H1 (cell line): Measurements from ENCODE around the gene MS4A3. TPM values are rescaled to one million over a fixed set of nuclear protein-coding genes. Genes with fewer than 3 reads are reported as not detected.

ENCODE experiments used
- EGR1 ChIP-seq: IDR thresholded peaks from 2 replicates; pipeline ENCODE4 v1.6.1; 2011; ENCODE audit warnings: low read depth, low read length, borderline replicate concordance
- KDM5A ChIP-seq: fragments of 200-600 bp; IDR thresholded peaks from 2 replicates; pipeline ENCODE4 v1.7.1; 2012; ENCODE audit warnings: mild to moderate bottlenecking, low read length, inconsistent platforms, mixed read lengths
- NANOG ChIP-seq: IDR thresholded peaks from 2 replicates; pipeline ENCODE4 v1.6.1; 2011; ENCODE audit warnings: low read length, low read depth, mild to moderate bottlenecking, inconsistent platforms; ENCODE audit not compliant: insufficient read depth, poor library complexity, severe bottlenecking
- RNF2 ChIP-seq: fragments of 200-900, 300-1000 bp; sonication (generic); IDR thresholded peaks from 2 replicates; pipeline ENCODE4 v1.7.1; 2016; ENCODE audit warnings: borderline replicate concordance, low read depth, mild to moderate bottlenecking, antibody characterized with exemption, low read length; ENCODE audit not compliant: poor library complexity, severe bottlenecking; ENCODE audit errors: missing control alignments
- SIRT6 ChIP-seq: IDR thresholded peaks from one replicate; pipeline ENCODE4 v1.7.1; 2012; ENCODE audit warnings: low read length, inconsistent platforms
- TAF1 ChIP-seq: IDR thresholded peaks from 2 replicates; pipeline ENCODE4 v1.6.1; 2011; ENCODE audit warnings: mild to moderate bottlenecking, low read depth, low read length
- polyA plus RNA-seq, 7 experiments: library from polyadenylated mRNA; depleted of rRNA in 3 of 7; stranded (reverse) in 5 of 7; unstranded in 2 of 7; fragments of >200 nt in 5 of 7; fragments of 200-250 nt in 2 of 7; gene quantifications; 1 replicate in 5 of 7; 2 replicates in 1 of 7; 4 replicates in 1 of 7; pipeline versions ENCODE4 v1.2.1 to v1.2.3, GENCODE V29; 2011 to 2013; ENCODE audit warnings: missing spikeins in 2 of 7, mixed read lengths in 2 of 7
- total RNA-seq: library from RNA; stranded (reverse); fragmentation: NEBNext Ultra II Directional; extraction: Animal tissue kit (Norgen Biotek cat#: 25700); gene quantifications from 2 replicates; pipeline ENCODE4 v1.2.1, GENCODE V29; 2021
- TF ChIP-seq, protein P1 (sequence below): fragments of 300-600 bp; sonication (generic); IDR thresholded peaks from 2 replicates; pipeline ENCODE4 v1.7.1; 2012; ENCODE audit warnings: low read length, moderate library complexity, mild to moderate bottlenecking, inconsistent platforms; ENCODE audit not compliant: insufficient replicate concordance
- TF ChIP-seq, protein P2 (sequence below): IDR thresholded peaks from 2 replicates; pipeline ENCODE4 v1.6.1; 2012; ENCODE audit warnings: inconsistent platforms

The MS4A3 gene
- total and polyA plus RNA-seq, 2 of the 8 experiments (the other 6 are each of a cell fraction or from before 2014, with no cell fraction given): not detected

GRCh38 chr11:60040109-60040508 is 16.4 kb upstream of the MS4A3 start, which contains the start of gene OOSP2 (continued):
- TF ChIP-seq, protein P1, sequence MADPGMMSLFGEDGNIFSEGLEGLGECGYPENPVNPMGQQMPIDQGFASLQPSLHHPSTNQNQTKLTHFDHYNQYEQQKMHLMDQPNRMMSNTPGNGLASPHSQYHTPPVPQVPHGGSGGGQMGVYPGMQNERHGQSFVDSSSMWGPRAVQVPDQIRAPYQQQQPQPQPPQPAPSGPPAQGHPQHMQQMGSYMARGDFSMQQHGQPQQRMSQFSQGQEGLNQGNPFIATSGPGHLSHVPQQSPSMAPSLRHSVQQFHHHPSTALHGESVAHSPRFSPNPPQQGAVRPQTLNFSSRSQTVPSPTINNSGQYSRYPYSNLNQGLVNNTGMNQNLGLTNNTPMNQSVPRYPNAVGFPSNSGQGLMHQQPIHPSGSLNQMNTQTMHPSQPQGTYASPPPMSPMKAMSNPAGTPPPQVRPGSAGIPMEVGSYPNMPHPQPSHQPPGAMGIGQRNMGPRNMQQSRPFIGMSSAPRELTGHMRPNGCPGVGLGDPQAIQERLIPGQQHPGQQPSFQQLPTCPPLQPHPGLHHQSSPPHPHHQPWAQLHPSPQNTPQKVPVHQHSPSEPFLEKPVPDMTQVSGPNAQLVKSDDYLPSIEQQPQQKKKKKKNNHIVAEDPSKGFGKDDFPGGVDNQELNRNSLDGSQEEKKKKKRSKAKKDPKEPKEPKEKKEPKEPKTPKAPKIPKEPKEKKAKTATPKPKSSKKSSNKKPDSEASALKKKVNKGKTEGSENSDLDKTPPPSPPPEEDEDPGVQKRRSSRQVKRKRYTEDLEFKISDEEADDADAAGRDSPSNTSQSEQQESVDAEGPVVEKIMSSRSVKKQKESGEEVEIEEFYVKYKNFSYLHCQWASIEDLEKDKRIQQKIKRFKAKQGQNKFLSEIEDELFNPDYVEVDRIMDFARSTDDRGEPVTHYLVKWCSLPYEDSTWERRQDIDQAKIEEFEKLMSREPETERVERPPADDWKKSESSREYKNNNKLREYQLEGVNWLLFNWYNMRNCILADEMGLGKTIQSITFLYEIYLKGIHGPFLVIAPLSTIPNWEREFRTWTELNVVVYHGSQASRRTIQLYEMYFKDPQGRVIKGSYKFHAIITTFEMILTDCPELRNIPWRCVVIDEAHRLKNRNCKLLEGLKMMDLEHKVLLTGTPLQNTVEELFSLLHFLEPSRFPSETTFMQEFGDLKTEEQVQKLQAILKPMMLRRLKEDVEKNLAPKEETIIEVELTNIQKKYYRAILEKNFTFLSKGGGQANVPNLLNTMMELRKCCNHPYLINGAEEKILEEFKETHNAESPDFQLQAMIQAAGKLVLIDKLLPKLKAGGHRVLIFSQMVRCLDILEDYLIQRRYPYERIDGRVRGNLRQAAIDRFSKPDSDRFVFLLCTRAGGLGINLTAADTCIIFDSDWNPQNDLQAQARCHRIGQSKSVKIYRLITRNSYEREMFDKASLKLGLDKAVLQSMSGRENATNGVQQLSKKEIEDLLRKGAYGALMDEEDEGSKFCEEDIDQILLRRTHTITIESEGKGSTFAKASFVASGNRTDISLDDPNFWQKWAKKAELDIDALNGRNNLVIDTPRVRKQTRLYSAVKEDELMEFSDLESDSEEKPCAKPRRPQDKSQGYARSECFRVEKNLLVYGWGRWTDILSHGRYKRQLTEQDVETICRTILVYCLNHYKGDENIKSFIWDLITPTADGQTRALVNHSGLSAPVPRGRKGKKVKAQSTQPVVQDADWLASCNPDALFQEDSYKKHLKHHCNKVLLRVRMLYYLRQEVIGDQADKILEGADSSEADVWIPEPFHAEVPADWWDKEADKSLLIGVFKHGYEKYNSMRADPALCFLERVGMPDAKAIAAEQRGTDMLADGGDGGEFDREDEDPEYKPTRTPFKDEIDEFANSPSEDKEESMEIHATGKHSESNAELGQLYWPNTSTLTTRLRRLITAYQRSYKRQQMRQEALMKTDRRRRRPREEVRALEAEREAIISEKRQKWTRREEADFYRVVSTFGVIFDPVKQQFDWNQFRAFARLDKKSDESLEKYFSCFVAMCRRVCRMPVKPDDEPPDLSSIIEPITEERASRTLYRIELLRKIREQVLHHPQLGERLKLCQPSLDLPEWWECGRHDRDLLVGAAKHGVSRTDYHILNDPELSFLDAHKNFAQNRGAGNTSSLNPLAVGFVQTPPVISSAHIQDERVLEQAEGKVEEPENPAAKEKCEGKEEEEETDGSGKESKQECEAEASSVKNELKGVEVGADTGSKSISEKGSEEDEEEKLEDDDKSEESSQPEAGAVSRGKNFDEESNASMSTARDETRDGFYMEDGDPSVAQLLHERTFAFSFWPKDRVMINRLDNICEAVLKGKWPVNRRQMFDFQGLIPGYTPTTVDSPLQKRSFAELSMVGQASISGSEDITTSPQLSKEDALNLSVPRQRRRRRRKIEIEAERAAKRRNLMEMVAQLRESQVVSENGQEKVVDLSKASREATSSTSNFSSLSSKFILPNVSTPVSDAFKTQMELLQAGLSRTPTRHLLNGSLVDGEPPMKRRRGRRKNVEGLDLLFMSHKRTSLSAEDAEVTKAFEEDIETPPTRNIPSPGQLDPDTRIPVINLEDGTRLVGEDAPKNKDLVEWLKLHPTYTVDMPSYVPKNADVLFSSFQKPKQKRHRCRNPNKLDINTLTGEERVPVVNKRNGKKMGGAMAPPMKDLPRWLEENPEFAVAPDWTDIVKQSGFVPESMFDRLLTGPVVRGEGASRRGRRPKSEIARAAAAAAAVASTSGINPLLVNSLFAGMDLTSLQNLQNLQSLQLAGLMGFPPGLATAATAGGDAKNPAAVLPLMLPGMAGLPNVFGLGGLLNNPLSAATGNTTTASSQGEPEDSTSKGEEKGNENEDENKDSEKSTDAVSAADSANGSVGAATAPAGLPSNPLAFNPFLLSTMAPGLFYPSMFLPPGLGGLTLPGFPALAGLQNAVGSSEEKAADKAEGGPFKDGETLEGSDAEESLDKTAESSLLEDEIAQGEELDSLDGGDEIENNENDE: no peak
- no peak for TF ChIP-seq SIRT6
- TF ChIP-seq RNF2: no peak
- no peak for TF ChIP-seq KDM5A
- no peak for TF ChIP-seq TAF1
- no peak for TF ChIP-seq EGR1
- no peak for TF ChIP-seq NANOG
- TF ChIP-seq, protein P2, sequence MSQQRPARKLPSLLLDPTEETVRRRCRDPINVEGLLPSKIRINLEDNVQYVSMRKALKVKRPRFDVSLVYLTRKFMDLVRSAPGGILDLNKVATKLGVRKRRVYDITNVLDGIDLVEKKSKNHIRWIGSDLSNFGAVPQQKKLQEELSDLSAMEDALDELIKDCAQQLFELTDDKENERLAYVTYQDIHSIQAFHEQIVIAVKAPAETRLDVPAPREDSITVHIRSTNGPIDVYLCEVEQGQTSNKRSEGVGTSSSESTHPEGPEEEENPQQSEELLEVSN: no peak
